HCT116 (cell line): Measurements from ENCODE around the gene BYSL. TPM values are rescaled to one million over a fixed set of nuclear protein-coding genes. Genes with fewer than 3 reads are reported as not detected.
A peak's percentile ranks its signal among the peaks of the same experiment; 100 is the strongest.

Experiments
- ATAC-seq: fragments of 200-7000 bp; cut with Tn5 transposase; 2 replicates; pipeline ENCODE4 v1.9.1; 2020; ENCODE audit warnings: mild to moderate bottlenecking, moderate library complexity
- BruUV-seq: library from RNA; stranded (reverse); fragments of 400-500 nt; replicated peaks from 2 replicates; lab custom pipeline; 2021; lab: Mats Ljungman, UMichigan
- CTCF ChIA-PET: fragments of 300-600 bp; sonication (Branson Sonifier 250); formaldehyde crosslinking; loops from one replicate; lab custom pipeline; 2021; ENCODE audit warnings: antibody characterized with exemption; lab: Charles Lee
- POLR2A ChIA-PET: fragments of 300-600, 350-600 bp; sonication (Branson Sonifier 250); formaldehyde crosslinking; loops from one replicate; lab custom pipeline; 2021; ENCODE audit warnings: antibody characterized with exemption; lab: Charles Lee
- RAD21 ChIA-PET, 2 experiments: fragments of 300-600 bp; sonication (Branson Sonifier 250); formaldehyde crosslinking; loops; one replicate each; lab custom pipeline; 2023; ENCODE audit warnings: low total read pairs in 2 of 2; ENCODE audit not compliant: uncharacterized antibody in 2 of 2, unreplicated experiment in 2 of 2, low non-redundant PET in 1 of 2; lab: Charles Lee
- DNase-seq: peaks from one replicate; pipeline ENCODE4 v3.0.0-alpha.2; 2010; ENCODE audit warnings: low read depth, low spot score
- H2AFZ ChIP-seq: fragments of 200-600 bp; shearing (Covaris generic), sonication (generic); 2 replicates; pipeline ENCODE4 v1.6.1; 2017; ENCODE audit warnings: low read depth, mixed run types, mixed read lengths, antibody characterized with exemption, low read length; ENCODE audit not compliant: poor library complexity, severe bottlenecking
- H3K27ac ChIP-seq: 2 replicates; pipeline ENCODE4 v1.5.1; 2012; ENCODE audit warnings: low read depth, low read length
- H3K27me3 ChIP-seq: fragments of 200-600 bp; sonication (generic); 2 replicates; pipeline ENCODE4 v1.6.1; 2016; ENCODE audit warnings: mixed run types, low read length, mixed read lengths; ENCODE audit not compliant: insufficient read depth
- H3K36me3 ChIP-seq, 2 experiments: fragments of 200-500 bp in 1 of 2; fragments of 200-600 bp in 1 of 2; sonication (Bioruptor generic) in 1 of 2; sonication (generic) in 1 of 2; 2 replicates each; pipeline versions ENCODE4 v1.5.1 to v1.6.1; 2014 to 2016; ENCODE audit warnings: low read length in 2 of 2, inconsistent platforms in 1 of 2, mixed read lengths in 1 of 2, mixed run types in 1 of 2; ENCODE audit not compliant: insufficient read depth in 2 of 2, control insufficient read depth in 1 of 2
- H3K4me1 ChIP-seq, 2 experiments: fragments of 200-600 bp in 1 of 2; sonication (generic) in 1 of 2; 2 replicates each; pipeline versions ENCODE4 v1.5.1 to v1.6.1; 2012 to 2017; ENCODE audit warnings: low read length in 2 of 2, inconsistent platforms in 1 of 2, mild to moderate bottlenecking in 1 of 2, mixed read lengths in 1 of 2, mixed run types in 1 of 2, moderate library complexity in 1 of 2; ENCODE audit not compliant: insufficient read depth in 2 of 2, control insufficient read depth in 1 of 2
- H3K4me2 ChIP-seq: fragments of 200-600 bp; sonication (generic); 2 replicates; pipeline ENCODE4 v1.6.1; 2017; ENCODE audit warnings: mixed run types, low read length, mixed read lengths
- H3K4me3 ChIP-seq, 2 experiments: fragments of 200-600 bp in 1 of 2; sonication (generic) in 1 of 2; replicated peaks in 1 of 2; 2 replicates each; pipeline ENCODE4 v1.5.1; 2011 to 2016; ENCODE audit warnings: low read length in 2 of 2, control low read depth in 1 of 2, low read depth in 1 of 2, mild to moderate bottlenecking in 1 of 2, mixed read lengths in 1 of 2, mixed run types in 1 of 2
- H3K79me2 ChIP-seq: fragments of 200-600 bp; sonication (generic); 2 replicates; pipeline ENCODE4 v1.6.1; 2017; ENCODE audit warnings: mild to moderate bottlenecking, mixed run types, low read length, moderate library complexity, mixed read lengths; ENCODE audit not compliant: insufficient read depth
- H3K9ac ChIP-seq: fragments of 200-600 bp; sonication (generic); 2 replicates; pipeline ENCODE4 v1.6.1; 2016; ENCODE audit warnings: low read length, mixed read lengths
- H3K9me2 ChIP-seq: fragments of 200-600 bp; sonication (generic), shearing (Covaris generic); 2 replicates; pipeline ENCODE4 v1.6.1; 2017; ENCODE audit warnings: mixed run types, mild to moderate bottlenecking, moderate library complexity; ENCODE audit not compliant: insufficient read depth
- H3K9me3 ChIP-seq, 2 experiments: fragments of 200-500 bp in 1 of 2; fragments of 200-600 bp in 1 of 2; sonication (Bioruptor generic) in 1 of 2; sonication (generic) in 1 of 2; 2 replicates each; pipeline ENCODE4 v1.6.1; 2014 to 2017; ENCODE audit warnings: low read length in 2 of 2, mixed read lengths in 2 of 2, inconsistent platforms in 1 of 2, low read depth in 1 of 2, mild to moderate bottlenecking in 1 of 2, mixed run types in 1 of 2, moderate library complexity in 1 of 2; ENCODE audit not compliant: control insufficient read depth in 1 of 2, insufficient read depth in 1 of 2
- H4K20me1 ChIP-seq: fragments of 200-600 bp; sonication (generic), shearing (Covaris generic); 2 replicates; pipeline ENCODE4 v1.6.1; 2017; ENCODE audit warnings: mixed run types, mild to moderate bottlenecking, moderate library complexity; ENCODE audit not compliant: insufficient read depth
- ATF3 ChIP-seq: IDR thresholded peaks from 2 replicates; pipeline ENCODE4 v1.6.1; 2012
- CBX3 ChIP-seq: IDR thresholded peaks from 2 replicates; pipeline ENCODE4 v1.6.1; 2012; ENCODE audit warnings: low read depth
- CTCF ChIP-seq, 3 experiments: fragments of 200-600 bp in 1 of 3; sonication (generic) in 1 of 3; IDR thresholded peaks in 2 of 3; conservative IDR thresholded peaks in 1 of 3; 2 replicates each; pipeline ENCODE4 v1.5.1; 2012 to 2017; ENCODE audit warnings: low read depth in 2 of 3, low read length in 2 of 3, antibody characterized with exemption in 1 of 3, borderline replicate concordance in 1 of 3, control low read depth in 1 of 3, mild to moderate bottlenecking in 1 of 3, mixed read lengths in 1 of 3, mixed run types in 1 of 3, moderate library complexity in 1 of 3; ENCODE audit not compliant: insufficient read depth in 1 of 3
- EGR1 ChIP-seq: IDR thresholded peaks from 2 replicates; pipeline ENCODE4 v1.6.1; 2012; ENCODE audit warnings: low read depth
- EZH2 ChIP-seq: fragments of 200-600 bp; sonication (generic); IDR thresholded peaks from 2 replicates; pipeline ENCODE4 v1.6.1; 2017; ENCODE audit warnings: antibody characterized with exemption, mixed run types
- EZH2phosphoT487 ChIP-seq: fragments of 200-600 bp; IDR thresholded peaks from 2 replicates; pipeline ENCODE4 v1.6.1; 2018; ENCODE audit warnings: antibody characterized with exemption, borderline replicate concordance
- POLR2A ChIP-seq: IDR thresholded peaks from 2 replicates; pipeline ENCODE4 v1.7.0; 2011; ENCODE audit warnings: borderline replicate concordance; ENCODE audit not compliant: insufficient read depth, insufficient read length; ENCODE audit errors: extremely low read depth
- POLR2AphosphoS5 ChIP-seq: IDR thresholded peaks from 2 replicates; pipeline ENCODE4 v1.6.1; 2011; ENCODE audit warnings: mild to moderate bottlenecking, low read depth, low read length, moderate library complexity
- TCF7L2 ChIP-seq: IDR thresholded peaks from 2 replicates; pipeline ENCODE4 v1.7.0; 2011; ENCODE audit warnings: borderline replicate concordance, inconsistent platforms; ENCODE audit not compliant: insufficient read depth, insufficient read length; ENCODE audit errors: extremely low read depth
- YY1 ChIP-seq: IDR thresholded peaks from 2 replicates; pipeline ENCODE4 v1.6.1; 2011; ENCODE audit warnings: low read length, low read depth, moderate library complexity, mild to moderate bottlenecking; ENCODE audit not compliant: insufficient replicate concordance; ENCODE audit errors: extremely low read depth
- intact Hi-C: fragments of 100-400 bp; cut with micrococcal nuclease; formaldehyde crosslinking; loops from 2 replicates; pipeline ENCODE4 v1.10.0; 2022
- total RNA-seq: library from RNA; stranded (reverse); gene quantifications from one replicate; pipeline ENCODE4 v1.2.1, GENCODE V29; 2021; ENCODE audit not compliant: unreplicated experiment

BYSL gene
- total RNA-seq, 1 experiment from 2014 or later: 55.7 TPM

GRCh38 chr6:41966214-41966920 is 45.1 kb downstream of the BYSL start:
- DNase-seq: no peak
- ChIA-PET RAD21 (no interaction called here), POLR2A (no interaction called here), CTCF (interaction anchor here (1.5 kb wide), 1 partner anchor 46 kb away, joined by 4 read pairs; the partner anchor contains the start of genes BYSL and MED20)
- Histone ChIP-seq H4K20me1 (no peaks in the 10 kb centered on the region), H3K9ac (peak overlapping the region; percentile 33), H3K4me1 (peaks cover 24 to 43% of the 10 kb centered on the region in 2 experiments), H3K27me3 (no peaks in the 10 kb centered on the region), H3K4me2 (peak overlapping the region; percentile 59), H3K9me3 (no peaks in the 10 kb centered on the region), H3K9me2 (no peaks in the 10 kb centered on the region), H3K36me3 (no peaks in the 10 kb centered on the region), H3K27ac (peak overlapping the region; percentile 79; the same call in 1 of the 2 replicates), H2AFZ (peak overlapping the region; percentile 74), H3K4me3 (no peak overlapping the region), H3K79me2 (no peaks in the 10 kb centered on the region)
- intact Hi-C loops: no loop called here
- peak; percentile 29 for ATAC-seq
- TSS peak; percentile 26 for BruUV-seq
- TF ChIP-seq EGR1 (no peak), ATF3 (no peak), POLR2A (no peak), POLR2AphosphoS5 (no peak), CTCF (IDR thresholded peaks at IDR 0.05 in 2 of 3, conservative IDR thresholded peaks at IDR 0.05 in 1 of 3; ENCODE audit: borderline replicate concordance in 1 of 3, insufficient read depth in 1 of 3, low read depth in 2 of 3, low read length in 2 of 3) (no peak), YY1 (no peak), EZH2 (no peak), TCF7L2 (no peak), EZH2phosphoT487 (no peak), CBX3 (no peak)
